HCT116 (cell line): ENCODE measurements around the gene ATF6B.

Experiments used
- CTCF ChIP-seq, 3 experiments: fragments of 200-600 bp in 1 of 3; sonication (generic) in 1 of 3; IDR thresholded peaks in 2 of 3; conservative IDR thresholded peaks in 1 of 3; 2 replicates each; pipeline ENCODE4 v1.5.1; 2012 to 2017; ENCODE audit warnings: low read depth in 2 of 3, low read length in 2 of 3, antibody characterized with exemption in 1 of 3, borderline replicate concordance in 1 of 3, control low read depth in 1 of 3, mild to moderate bottlenecking in 1 of 3, mixed read lengths in 1 of 3, mixed run types in 1 of 3, moderate library complexity in 1 of 3; ENCODE audit not compliant: insufficient read depth in 1 of 3
- ELF1 ChIP-seq: IDR thresholded peaks from 2 replicates; pipeline ENCODE4 v1.6.1; 2012; ENCODE audit warnings: low read depth, borderline replicate concordance
- EZH2 ChIP-seq: fragments of 200-600 bp; sonication (generic); IDR thresholded peaks from 2 replicates; pipeline ENCODE4 v1.6.1; 2017; ENCODE audit warnings: antibody characterized with exemption, mixed run types
- MAX ChIP-seq: IDR thresholded peaks from 2 replicates; pipeline ENCODE4 v1.6.1; 2012
- POLR2A ChIP-seq: IDR thresholded peaks from 2 replicates; pipeline ENCODE4 v1.7.0; 2011; ENCODE audit warnings: borderline replicate concordance; ENCODE audit not compliant: insufficient read depth, insufficient read length; ENCODE audit errors: extremely low read depth
- POLR2AphosphoS5 ChIP-seq: IDR thresholded peaks from 2 replicates; pipeline ENCODE4 v1.6.1; 2011; ENCODE audit warnings: mild to moderate bottlenecking, low read depth, low read length, moderate library complexity
- SP1 ChIP-seq: IDR thresholded peaks from 2 replicates; pipeline ENCODE4 v1.6.1; 2012; ENCODE audit warnings: low read depth
- ZFX ChIP-seq: fragments of 450-650 bp; IDR thresholded peaks from 2 replicates; pipeline ENCODE4 v1.6.1; 2017
- ZNF274 ChIP-seq: fragments of 200-500 bp; sonication (Bioruptor generic); IDR thresholded peaks from 2 replicates; pipeline ENCODE4 v1.6.1; 2014; ENCODE audit warnings: mild to moderate bottlenecking, low read depth, low read length, inconsistent platforms

DNA sequence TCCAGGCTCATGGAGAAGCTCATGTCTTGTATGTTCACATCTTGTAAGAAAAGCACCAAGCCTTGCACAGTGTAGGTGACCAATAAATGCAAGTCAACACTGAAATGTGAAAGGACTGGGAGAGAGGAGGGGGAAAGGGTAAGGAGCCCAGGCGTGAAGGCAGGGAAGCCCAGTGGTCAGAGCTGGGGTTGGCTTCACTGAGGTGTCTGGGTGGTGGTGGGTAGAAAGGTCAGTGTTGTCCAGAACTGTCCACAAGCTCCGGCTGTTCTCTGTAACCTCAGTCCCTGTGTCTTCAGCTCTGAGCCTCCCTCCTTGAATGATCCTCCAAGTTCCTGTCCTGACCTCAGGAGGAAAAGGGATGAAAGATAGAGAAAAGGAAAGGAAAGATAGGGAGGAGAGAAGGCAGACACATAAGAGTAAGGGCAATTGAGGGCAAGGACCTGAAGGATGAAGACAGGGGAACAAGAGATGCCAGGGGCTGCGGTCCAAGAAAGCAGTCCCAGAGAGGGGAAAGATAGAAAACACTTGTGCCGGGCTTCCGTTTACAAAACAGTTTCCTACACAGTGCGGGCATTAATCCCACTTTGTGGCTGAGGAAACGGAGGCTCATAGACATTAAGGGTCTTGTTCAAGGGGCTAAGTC, 16.5 kb downstream of the ATF6B start:
- TF ChIP-seq POLR2AphosphoS5 (no peak), CTCF (IDR thresholded peaks at IDR 0.05 in 2 of 3, conservative IDR thresholded peaks at IDR 0.05 in 1 of 3; ENCODE audit: borderline replicate concordance in 1 of 3, insufficient read depth in 1 of 3, low read depth in 2 of 3, low read length in 2 of 3) (no peak), EZH2 (no peak), POLR2A (no peak), ELF1 (no peak), SP1 (no peak), MAX (no peak), ZNF274 (no peak), ZFX (no peak)
